Nephron (organoid): Measurements from ENCODE around the gene ULK4.

Experiments used
- H3K27ac Mint-ChIP-seq, 3 experiments: 2 replicates each; pipeline ENCODE4 v1.8.0; 2020; ENCODE audit warnings: mixed read lengths in 3 of 3, mild to moderate bottlenecking in 2 of 3, moderate library complexity in 1 of 3
- H3K27me3 Mint-ChIP-seq: 2 replicates; pipeline ENCODE4 v1.8.0; 2021; ENCODE audit warnings: low read depth, mild to moderate bottlenecking, moderate library complexity, mixed read lengths
- H3K36me3 Mint-ChIP-seq: 2 replicates; pipeline ENCODE4 v1.8.0; 2020; ENCODE audit warnings: low read depth, mixed read lengths
- H3K4me1 Mint-ChIP-seq: 2 replicates; pipeline ENCODE4 v1.8.0; 2020; ENCODE audit warnings: mixed read lengths
- H3K4me3 Mint-ChIP-seq, 3 experiments: 2 replicates each; pipeline ENCODE4 v1.8.0; 2020; ENCODE audit warnings: mild to moderate bottlenecking in 3 of 3, mixed read lengths in 3 of 3, moderate library complexity in 2 of 3
- H3K9me3 Mint-ChIP-seq: 2 replicates; pipeline ENCODE4 v1.8.0; 2020; ENCODE audit warnings: mixed read lengths
- CTCF ChIP-seq, 3 experiments: fragments of 200-600 bp; sonication (generic); IDR thresholded peaks; one replicate each; pipeline ENCODE4 v1.5.0; 2021; ENCODE audit warnings: antibody characterized with exemption in 3 of 3; ENCODE audit not compliant: unreplicated experiment in 3 of 3

Gene ULK4

GRCh38 chr3:41346698-41347270 is 615.1 kb downstream of the ULK4 start:
- Mint-ChIP-seq H3K4me3 (no peak overlapping the region), H3K36me3 (no peaks in the 10 kb centered on the region), H3K27me3 (no peaks in the 10 kb centered on the region), H3K4me1 (no peaks in the 10 kb centered on the region), H3K27ac (no peak overlapping the region), H3K9me3 (peaks cover 24% of the 10 kb centered on the region)
- no peak for TF ChIP-seq CTCF (IDR thresholded peaks at IDR 0.05; ENCODE audit: unreplicated experiment in 3 of 3)

- H3K36me3 Mint-ChIP-seq = no peaks in the 10 kb centered on the region
- no peak overlapping the region for H3K4me3 Mint-ChIP-seq
- H3K9me3 Mint-ChIP-seq = peaks cover 24% of the 10 kb centered on the region
- H3K4me1 Mint-ChIP-seq = no peaks in the 10 kb centered on the region
- no peak overlapping the region for H3K27ac Mint-ChIP-seq
- TF ChIP-seq CTCF (IDR thresholded peaks at IDR 0.05; ENCODE audit: unreplicated experiment in 3 of 3) = no peak
- no peaks in the 10 kb centered on the region for H3K27me3 Mint-ChIP-seq
These were observed 616.1 kb downstream of the ULK4 start for GRCh38 chr3:41345788-41346187.

GRCh38 chr3:41339758-41340157 is 622.1 kb downstream of the ULK4 start:
- no peaks in the 10 kb centered on the region for H3K36me3 Mint-ChIP-seq
- H3K27ac Mint-ChIP-seq = no peak overlapping the region
- H3K4me1 Mint-ChIP-seq = peaks cover under 1% of the 10 kb centered on the region
- H3K4me3 Mint-ChIP-seq = no peak overlapping the region
- no peaks in the 10 kb centered on the region for H3K27me3 Mint-ChIP-seq
- H3K9me3 Mint-ChIP-seq = peaks cover 16% of the 10 kb centered on the region
- TF ChIP-seq CTCF (IDR thresholded peaks at IDR 0.05; ENCODE audit: unreplicated experiment in 3 of 3) = no peak

- H3K27me3 Mint-ChIP-seq = no peaks in the 10 kb centered on the region
These were observed 623.6 kb downstream of the ULK4 start for GRCh38 chr3:41338276-41338675.

GRCh38 chr3:41334426-41334825 is 627.5 kb downstream of the ULK4 start:
- no peaks in the 10 kb centered on the region for H3K9me3 Mint-ChIP-seq
- no peak for TF ChIP-seq CTCF (IDR thresholded peaks at IDR 0.05; ENCODE audit: unreplicated experiment in 3 of 3)
- H3K4me1 Mint-ChIP-seq = peaks cover 4% of the 10 kb centered on the region
- no peak overlapping the region for H3K27ac Mint-ChIP-seq
- no peak overlapping the region for H3K4me3 Mint-ChIP-seq
- H3K27me3 Mint-ChIP-seq = no peaks in the 10 kb centered on the region
- no peaks in the 10 kb centered on the region for H3K36me3 Mint-ChIP-seq

More at GRCh38 chr3:41338276-41338675, 623.6 kb downstream of the ULK4 start:
- Mint-ChIP-seq H3K9me3 (peaks cover 7% of the 10 kb centered on the region), H3K27ac (no peak overlapping the region), H3K36me3 (no peaks in the 10 kb centered on the region), H3K4me1 (peaks cover 4% of the 10 kb centered on the region), H3K4me3 (no peak overlapping the region)
- TF ChIP-seq CTCF (IDR thresholded peaks at IDR 0.05; ENCODE audit: unreplicated experiment in 3 of 3) = no peak

GRCh38 chr3:41331041-41331440 is 630.9 kb downstream of the ULK4 start:
- no peaks in the 10 kb centered on the region for H3K9me3 Mint-ChIP-seq
- H3K27me3 Mint-ChIP-seq = no peaks in the 10 kb centered on the region
- no peak overlapping the region for H3K4me3 Mint-ChIP-seq
- no peak for TF ChIP-seq CTCF (IDR thresholded peaks at IDR 0.05; ENCODE audit: unreplicated experiment in 3 of 3)
- H3K36me3 Mint-ChIP-seq = no peaks in the 10 kb centered on the region
- peaks cover 4% of the 10 kb centered on the region for H3K4me1 Mint-ChIP-seq
- no peak overlapping the region for H3K27ac Mint-ChIP-seq
